Measurements from ENCODE around the gene CHID1. TPM values are rescaled to one million over a fixed set of nuclear protein-coding genes. Genes with fewer than 3 reads are reported as not detected.

The CHID1 gene
- total RNA-seq, 1 donor from 2014 or later = 29.3 TPM

GRCh38 chr11:823441-824291, 86.9 kb downstream of the CHID1 start:
- no peak for DNase-seq

- no peak for DNase-seq
Observed at GRCh38 chr11:821512-822371, 88.9 kb downstream of the CHID1 start.

- no peak for DNase-seq
Observed at GRCh38 chr11:820655-821511, 89.7 kb downstream of the CHID1 start.

- DNase-seq = no peak
Observed at GRCh38 chr11:819943-820649, 90.5 kb downstream of the CHID1 start.

- DNase-seq = peak; percentile 67
Observed at GRCh38 chr11:819129-819931, 91.3 kb downstream of the CHID1 start.

DNA sequence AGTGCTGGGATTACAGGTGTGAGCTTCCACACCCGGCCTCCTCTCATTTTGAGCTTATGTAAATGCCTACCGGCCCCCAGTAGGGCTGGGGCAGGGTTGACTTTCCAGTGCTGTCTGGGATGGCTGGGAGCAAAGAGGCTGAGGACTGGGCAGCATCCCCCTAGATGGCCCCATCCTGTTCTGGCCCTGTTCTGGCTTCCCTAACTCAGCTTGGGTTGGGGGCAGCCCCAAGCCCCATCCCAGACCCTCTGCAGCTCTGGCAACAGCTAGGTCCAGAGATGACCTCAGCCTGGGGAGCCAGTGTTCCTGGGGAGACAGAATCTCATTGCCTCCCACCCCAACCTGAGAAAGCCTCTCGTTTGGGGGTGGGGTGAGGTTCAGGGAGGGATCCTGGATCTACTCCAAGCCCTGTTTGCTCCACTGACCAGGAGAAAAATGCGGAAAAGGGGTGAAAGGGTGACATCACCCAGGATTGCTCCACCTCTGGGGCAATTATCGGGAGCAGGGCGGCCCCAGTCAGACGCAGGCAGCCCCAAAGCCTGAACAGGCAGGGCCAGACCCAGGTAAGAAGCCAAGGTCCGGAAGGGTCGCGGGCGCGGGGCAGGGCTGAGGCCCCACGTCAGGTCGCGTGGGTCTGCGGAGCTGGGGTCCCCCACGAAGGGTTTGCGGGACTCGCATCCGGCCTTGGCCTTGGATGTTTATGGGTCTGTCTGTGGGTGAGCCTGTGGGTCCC, 92.0 kb downstream of the CHID1 start, which contains the start of gene PNPLA2:
Gene PNPLA2, plus strand, starts transcription at position 519 of the 733 bp plus-strand sequence. CDS start 805 bp downstream, outside the sequence.
- no peak for DNase-seq

Small RNA genes lying within 50 kb of the gene (small RNA-seq; reads per million reads assigned to genes)
- not detected for gene RNU6-1025P (ENCODE audit: low replicate concordance)

Other genes with a start within 250 kb of the CHID1 start
- 15.7 TPM for gene DEAF1, start 215.6 kb downstream of the CHID1 start, total RNA-seq
- gene TMEM80, start 215.0 kb downstream of the CHID1 start, total RNA-seq = 7.8 TPM
- gene EPS8L2, start 204.6 kb downstream of the CHID1 start, total RNA-seq = 35.6 TPM
- 134 TPM for gene TALDO1, start 163.3 kb downstream of the CHID1 start, total RNA-seq
- 15.3 TPM for gene GATD1, start 133.3 kb downstream of the CHID1 start, total RNA-seq
- not detected for gene CEND1, start 120.7 kb downstream of the CHID1 start, total RNA-seq
- gene SLC25A22, start 112.5 kb downstream of the CHID1 start, total RNA-seq = 11.6 TPM
- 4.6 TPM for gene PIDD1, start 105.6 kb downstream of the CHID1 start, total RNA-seq
- gene RPLP2, start 100.8 kb downstream of the CHID1 start, total RNA-seq = 391 TPM
- gene PNPLA2, start 91.9 kb downstream of the CHID1 start, total RNA-seq = 60.0 TPM
- gene CRACR2B, start 82.9 kb downstream of the CHID1 start, total RNA-seq = 5.6 TPM
- gene CD151, start 77.9 kb downstream of the CHID1 start, total RNA-seq = 70.8 TPM
- 64.4 TPM for gene POLR2L, start 68.3 kb downstream of the CHID1 start, total RNA-seq
- 35.8 TPM for gene TSPAN4, start 68.0 kb downstream of the CHID1 start, total RNA-seq
- gene AP2A2, start 15.1 kb upstream of the CHID1 start, total RNA-seq = 29.1 TPM
- gene MUC6, start 125.9 kb upstream of the CHID1 start, total RNA-seq = under 0.01 TPM
- under 0.01 TPM for gene MUC2, start 164.1 kb upstream of the CHID1 start, total RNA-seq
- gene MUC5AC, start 247.1 kb upstream of the CHID1 start, total RNA-seq = 0.39 TPM